ENCODE measurements around the gene F8. TPM values are rescaled to one million over a fixed set of nuclear protein-coding genes. Genes with fewer than 3 reads are reported as not detected.

The F8 gene
- total and polyA plus RNA-seq, 9 of the 15 experiments (the other 6 are each of a cell fraction or from before 2014, with no cell fraction given): 0.41 to 3.8 (median 0.91) TPM

GRCh38 chrX:154804957-154805695, 217.4 kb downstream of the F8 start, which contains the start of gene MPP1 (continued):
- TF ChIP-seq TAF15 (IDR thresholded peaks at IDR 0.05; ENCODE audit: low read depth, low read length) (no peak), ZNF143 (CRISPR knock-in tag; IDR thresholded peaks at IDR 0.05) (no peak), TBL1XR1 (IDR thresholded peaks at IDR 0.05; ENCODE audit: low read length in 2 of 2) (no peak), SUPT5H (IDR thresholded peaks at IDR 0.05) (peak; percentile 71), PHB (CRISPR knock-in tag; IDR thresholded peaks at IDR 0.05) (peak; percentile 52; the same call in 1 of the 2 replicates), HMGN3 (IDR thresholded peaks at IDR 0.05; ENCODE audit: borderline replicate concordance, extremely low read depth, insufficient read length, low read depth, low read length) (peak; percentile 95), BACH1 (tag; IDR thresholded peaks at IDR 0.05) (no peak), MCM3 (IDR thresholded peaks at IDR 0.05) (no peak), KDM1A (IDR thresholded peaks at IDR 0.05) (no peak), SOX6 (IDR thresholded peaks at IDR 0.05) (peak; percentile 31; the same call in 1 of the 2 replicates), TBP (optimal IDR thresholded peaks at IDR 0.05; ENCODE audit: low read depth, low read length) (peak; percentile 85), CBX1 (IDR thresholded peaks at IDR 0.05; ENCODE audit: low read depth) (peak; percentile 70; the same call in 1 of the 2 replicates), ZNF263 (CRISPR knock-in tag; IDR thresholded peaks at IDR 0.05; ENCODE audit: borderline replicate concordance) (no peak), PTTG1 (tag; IDR thresholded peaks at IDR 0.05; ENCODE audit: low read depth) (no peak), MCM7 (IDR thresholded peaks at IDR 0.05) (no peak), POLR2A (conservative IDR thresholded peaks at IDR 0.05) (peak; percentile 83), SMAD1 (IDR thresholded peaks at IDR 0.05; ENCODE audit: low read depth, low read length, partially characterized antibody) (peak; percentile 31), EP400 (IDR thresholded peaks at IDR 0.05) (no peak; the same call in 1 of the 2 replicates), ZBTB7A (IDR thresholded peaks at IDR 0.05; ENCODE audit: borderline replicate concordance, control insufficient read depth, low read depth, low read length) (peak; percentile 63; the same call in 1 of the 2 replicates), ESRRA (IDR thresholded peaks at IDR 0.05; ENCODE audit: borderline replicate concordance, low read depth) (peak; percentile 23; the same call in 1 of the 2 replicates), MYC (IDR thresholded peaks at IDR 0.05; ENCODE audit: low read depth, low read length) (peak; percentile 70), MYC (CRISPR knock-in tag; IDR thresholded peaks at IDR 0.05; ENCODE audit: borderline replicate concordance, low read depth) (no peak), ZFX (CRISPR knock-in tag; IDR thresholded peaks at IDR 0.05) (peak; percentile 81), BDP1 (IDR thresholded peaks at IDR 0.05; ENCODE audit: insufficient read depth, insufficient read length) (no peak)
- TF ChIP-seq, protein P1, sequence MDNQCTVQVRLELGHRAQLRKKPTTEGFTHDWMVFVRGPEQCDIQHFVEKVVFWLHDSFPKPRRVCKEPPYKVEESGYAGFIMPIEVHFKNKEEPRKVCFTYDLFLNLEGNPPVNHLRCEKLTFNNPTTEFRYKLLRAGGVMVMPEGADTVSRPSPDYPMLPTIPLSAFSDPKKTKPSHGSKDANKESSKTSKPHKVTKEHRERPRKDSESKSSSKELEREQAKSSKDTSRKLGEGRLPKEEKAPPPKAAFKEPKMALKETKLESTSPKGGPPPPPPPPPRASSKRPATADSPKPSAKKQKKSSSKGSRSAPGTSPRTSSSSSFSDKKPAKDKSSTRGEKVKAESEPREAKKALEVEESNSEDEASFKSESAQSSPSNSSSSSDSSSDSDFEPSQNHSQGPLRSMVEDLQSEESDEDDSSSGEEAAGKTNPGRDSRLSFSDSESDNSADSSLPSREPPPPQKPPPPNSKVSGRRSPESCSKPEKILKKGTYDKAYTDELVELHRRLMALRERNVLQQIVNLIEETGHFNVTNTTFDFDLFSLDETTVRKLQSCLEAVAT (IDR thresholded peaks at IDR 0.05): peak; percentile 76 to 91; a peak in 3 of 4 replicates
- TF ChIP-seq, protein P2, sequence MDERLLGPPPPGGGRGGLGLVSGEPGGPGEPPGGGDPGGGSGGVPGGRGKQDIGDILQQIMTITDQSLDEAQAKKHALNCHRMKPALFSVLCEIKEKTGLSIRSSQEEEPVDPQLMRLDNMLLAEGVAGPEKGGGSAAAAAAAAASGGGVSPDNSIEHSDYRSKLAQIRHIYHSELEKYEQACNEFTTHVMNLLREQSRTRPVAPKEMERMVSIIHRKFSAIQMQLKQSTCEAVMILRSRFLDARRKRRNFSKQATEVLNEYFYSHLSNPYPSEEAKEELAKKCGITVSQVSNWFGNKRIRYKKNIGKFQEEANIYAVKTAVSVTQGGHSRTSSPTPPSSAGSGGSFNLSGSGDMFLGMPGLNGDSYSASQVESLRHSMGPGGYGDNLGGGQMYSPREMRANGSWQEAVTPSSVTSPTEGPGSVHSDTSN (CRISPR knock-in tag; IDR thresholded peaks at IDR 0.05; ENCODE audit: low read depth): no peak; the same call in 1 of the 2 replicates
- TF ChIP-seq, protein P2 (tag; conservative IDR thresholded peaks at IDR 0.05; ENCODE audit: low read depth): no peak

Measured in K562 (cell line).